HG02588 (cell line): ENCODE results near the gene RRN3.
"Not testable (repeated sequence)": the region's sequence is repeated elsewhere in the genome, so short reads cannot be mapped to it uniquely, and the experiment has no call there.

Experiments used
- ATAC-seq: cut with Tn5 transposase; IDR thresholded peaks from one replicate; pipeline ENCODE4 v1.9.1; 2021; ENCODE audit warnings: mild to moderate bottlenecking, moderate library complexity; ENCODE audit not compliant: unreplicated experiment

The RRN3 gene

DNA sequence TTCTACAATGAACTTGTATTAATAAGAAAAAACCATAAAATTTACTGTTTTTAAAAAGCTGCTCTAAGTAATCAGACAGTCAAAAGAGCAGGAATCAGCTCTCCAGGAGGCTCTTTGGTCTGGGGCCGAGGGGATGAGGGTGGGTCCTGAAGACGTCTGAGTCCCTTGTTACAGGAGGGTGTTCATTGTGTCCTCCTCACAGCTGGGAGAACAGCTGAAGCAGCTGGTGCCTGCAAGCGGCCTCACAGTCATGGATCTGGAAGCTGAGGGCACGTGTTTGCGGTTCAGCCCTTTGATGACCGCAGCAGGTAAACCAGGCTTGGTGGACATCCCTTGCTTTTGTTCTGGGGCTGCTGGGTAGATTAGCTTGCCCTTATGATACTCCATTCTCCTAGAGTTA lies 64.3 kb downstream of the RRN3 start:
- ATAC-seq: not testable (repeated sequence)

DNA sequence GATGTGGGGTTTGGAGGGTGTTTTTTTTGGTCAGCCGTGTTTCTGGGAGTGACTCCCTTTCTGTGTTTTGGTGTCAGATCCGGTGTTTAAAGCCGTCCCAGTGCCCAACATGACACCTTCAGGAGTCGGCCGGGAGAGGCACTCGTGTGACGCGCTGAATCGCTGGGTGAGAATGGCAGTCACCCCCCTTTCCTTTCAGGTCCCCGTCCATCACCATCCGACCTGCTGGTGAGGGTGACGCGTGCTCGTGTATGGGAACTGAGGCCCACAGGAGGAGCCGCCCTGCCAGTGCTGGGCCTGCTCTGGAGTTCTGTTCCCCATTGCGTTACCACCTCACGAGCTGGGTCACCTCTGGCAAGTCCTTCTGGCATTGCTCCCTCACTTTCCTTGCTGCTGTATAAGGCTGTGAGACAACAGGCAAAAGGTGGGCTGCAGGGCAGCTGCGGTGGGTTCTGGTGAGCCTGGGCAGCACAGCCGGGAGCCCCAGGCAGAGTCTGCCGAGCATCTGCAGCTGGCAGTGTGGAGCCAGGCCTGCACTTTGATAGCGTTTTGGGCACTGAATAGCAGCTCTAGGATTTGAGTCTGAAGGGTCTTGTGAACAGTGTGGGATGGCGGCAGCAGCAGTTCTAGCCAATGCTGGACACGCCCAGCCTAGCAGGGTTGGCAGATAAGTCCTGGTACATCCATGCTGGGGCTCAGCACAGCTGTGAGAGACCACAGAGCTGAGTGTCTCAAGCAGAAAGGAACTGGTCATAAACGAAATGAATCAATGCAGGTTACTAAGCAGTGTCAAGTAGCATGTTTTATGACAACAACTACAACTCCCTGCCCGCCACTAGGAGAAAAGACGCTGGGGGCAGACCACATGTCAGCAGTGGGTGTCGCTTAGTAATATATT lies 65.0 kb downstream of the RRN3 start:
- not testable (repeated sequence) for ATAC-seq

DNA sequence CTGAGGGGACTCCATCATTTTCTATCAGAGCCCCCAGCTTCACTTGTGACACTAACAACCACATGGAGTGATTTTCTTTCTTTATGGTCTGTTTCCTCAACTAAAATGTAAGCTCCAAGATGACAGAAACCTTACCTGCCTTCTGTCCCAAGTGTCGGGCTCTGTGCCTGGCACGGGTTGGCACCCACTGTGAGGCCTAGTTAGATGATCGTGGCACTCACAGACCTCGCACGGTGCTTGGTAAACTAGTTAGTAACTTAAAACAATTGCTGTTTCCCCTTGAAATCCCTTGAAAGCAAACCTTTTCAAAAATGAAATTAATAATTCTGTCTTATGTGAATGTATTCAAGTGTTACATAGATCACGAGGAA lies 65.7 kb downstream of the RRN3 start:
- ATAC-seq: not testable (repeated sequence)

DNA sequence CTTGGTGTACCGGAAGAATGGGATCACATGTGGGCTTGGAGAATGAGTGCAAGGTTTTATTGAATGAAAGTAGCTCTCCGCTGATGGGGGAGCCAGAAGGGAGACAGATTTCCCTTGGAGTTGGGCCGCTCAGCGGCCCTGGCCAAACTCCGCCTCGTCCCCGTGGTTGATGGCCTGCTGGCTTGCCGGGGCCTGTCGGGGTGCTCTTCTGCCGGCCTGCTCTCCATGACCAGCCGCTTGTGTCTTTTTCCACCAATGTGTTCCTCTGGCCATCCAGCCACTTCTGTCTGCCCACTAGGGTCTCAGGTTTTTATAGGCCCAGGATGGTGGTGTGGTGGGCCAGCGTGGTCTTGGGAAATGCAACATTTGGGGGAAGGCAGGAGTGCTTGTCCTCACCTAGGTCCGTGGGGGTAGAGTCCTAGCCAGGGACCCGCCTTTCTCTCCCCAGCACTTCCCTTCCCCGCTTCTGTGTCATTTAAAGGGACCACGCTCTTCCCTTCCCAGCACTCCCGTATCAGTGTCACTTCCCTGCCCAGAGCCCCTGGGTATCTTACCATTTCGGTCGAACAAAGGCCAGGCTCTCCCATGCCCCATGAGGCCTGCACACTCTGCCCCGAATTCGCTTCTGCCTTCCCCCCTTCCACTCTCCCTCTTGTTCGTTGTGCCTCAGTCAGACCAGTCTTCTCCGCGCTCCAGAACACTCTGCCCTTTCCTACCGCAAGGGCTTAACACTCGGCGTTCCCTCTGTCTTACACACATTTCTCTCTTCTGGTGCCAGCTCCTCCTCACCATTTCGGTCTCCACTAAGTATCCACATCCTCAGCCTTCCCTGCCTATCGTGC lies 66.3 kb downstream of the RRN3 start:
- not testable (repeated sequence) for ATAC-seq

DNA sequence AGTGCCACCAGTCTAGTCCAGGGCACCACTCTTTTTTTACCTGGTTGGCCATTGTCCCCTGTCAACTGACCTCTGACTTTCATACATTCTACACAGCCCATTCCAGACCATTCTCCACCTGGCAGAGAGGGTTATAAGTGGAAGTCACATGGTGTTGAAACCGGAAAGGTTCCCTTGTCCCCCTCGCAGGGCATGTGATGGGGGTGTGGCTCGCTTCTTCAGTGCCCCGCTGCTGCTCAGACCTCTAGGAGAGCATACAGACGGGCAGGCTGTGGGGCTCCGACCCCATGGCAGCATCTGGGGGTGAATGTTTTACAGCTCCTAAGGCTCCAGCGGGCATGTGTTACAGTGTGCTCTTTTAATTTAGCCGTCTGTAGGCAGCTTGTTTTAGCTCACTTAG lies 67.0 kb downstream of the RRN3 start:
- ATAC-seq: not testable (repeated sequence)

DNA sequence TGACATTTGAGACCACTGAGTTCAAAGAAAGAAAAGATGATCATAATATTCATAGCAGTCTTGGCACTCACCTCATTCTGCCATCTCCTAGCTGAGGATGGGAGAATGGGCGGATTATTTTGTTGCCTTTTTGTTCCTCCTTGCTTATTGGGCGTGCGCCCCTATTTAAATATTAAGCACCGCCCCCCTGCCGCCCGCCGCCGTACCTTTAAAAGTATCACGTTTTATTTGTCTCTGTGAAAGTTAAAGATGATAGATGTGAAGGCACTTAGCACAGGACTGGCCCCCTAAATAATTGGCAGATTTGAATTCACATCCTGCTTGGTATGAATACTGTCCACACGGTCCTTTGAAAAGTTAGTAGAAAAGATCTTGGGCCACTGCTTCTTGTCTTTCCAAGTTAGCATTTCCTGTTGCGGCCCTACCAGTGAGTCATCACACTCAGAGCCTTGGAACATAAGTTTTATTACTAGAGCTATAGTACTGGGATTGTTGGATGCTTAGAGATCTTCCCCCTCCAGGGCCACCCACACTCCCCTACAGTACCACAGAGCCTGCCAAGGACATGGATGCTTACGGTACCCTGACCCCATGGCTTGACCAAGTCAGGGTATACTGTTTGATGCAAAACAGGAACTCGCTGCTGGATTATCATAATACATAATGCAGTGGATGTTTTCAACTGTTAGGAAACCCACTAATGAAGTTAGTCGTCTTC lies 68.7 kb downstream of the RRN3 start:
- ATAC-seq: not testable (repeated sequence)

DNA sequence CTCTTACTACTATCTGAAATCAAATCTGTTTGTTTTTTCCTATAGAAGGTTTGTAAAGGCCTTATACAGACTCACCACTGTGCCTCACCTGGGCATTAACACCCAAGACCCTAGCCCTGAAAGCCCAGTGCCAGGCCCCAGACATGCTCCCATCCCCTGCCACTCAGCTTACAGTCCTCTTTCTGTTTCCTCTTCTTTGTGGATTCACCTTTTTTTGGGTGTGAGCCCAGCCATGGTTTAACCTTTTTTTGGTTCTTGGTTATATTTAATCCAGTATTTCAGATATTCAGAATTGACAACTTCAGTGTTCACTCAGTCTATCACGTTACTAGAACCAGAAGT lies 69.2 kb downstream of the RRN3 start:
- not testable (repeated sequence) for ATAC-seq

DNA sequence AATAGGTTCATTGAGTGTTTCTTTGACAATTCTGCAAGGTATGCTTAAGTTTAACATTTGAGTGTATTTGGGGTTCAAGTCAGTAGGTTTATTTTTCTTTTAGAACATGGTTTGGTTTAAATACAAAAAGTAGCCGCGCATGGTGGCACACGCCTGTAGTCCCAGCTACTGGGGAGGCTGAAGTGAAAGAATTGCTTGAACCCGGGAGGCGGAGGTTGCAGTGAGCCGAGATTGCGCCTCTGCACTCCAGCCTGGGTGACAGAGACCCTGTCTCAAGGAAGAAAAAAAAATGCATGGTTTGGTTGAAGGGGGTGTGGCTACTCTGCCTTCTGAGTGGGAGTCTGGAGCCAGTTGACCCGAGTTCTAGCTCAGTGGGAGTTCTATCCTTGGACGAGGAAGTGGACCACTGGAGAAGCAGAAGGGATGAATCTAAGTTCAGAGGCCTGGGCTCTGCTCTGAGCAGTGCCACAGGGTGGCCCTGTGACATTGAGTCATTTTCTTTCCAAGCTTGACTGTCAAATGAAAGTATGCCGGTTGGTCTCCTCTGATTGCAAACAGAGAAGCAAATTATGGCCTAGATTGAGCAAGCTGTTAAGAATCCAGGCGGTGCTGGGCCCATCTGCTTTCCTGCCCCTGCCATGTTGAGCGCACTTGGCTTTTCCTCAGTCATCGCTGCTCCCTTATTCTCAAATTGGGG lies 70.5 kb downstream of the RRN3 start:
- ATAC-seq: not testable (repeated sequence)

DNA sequence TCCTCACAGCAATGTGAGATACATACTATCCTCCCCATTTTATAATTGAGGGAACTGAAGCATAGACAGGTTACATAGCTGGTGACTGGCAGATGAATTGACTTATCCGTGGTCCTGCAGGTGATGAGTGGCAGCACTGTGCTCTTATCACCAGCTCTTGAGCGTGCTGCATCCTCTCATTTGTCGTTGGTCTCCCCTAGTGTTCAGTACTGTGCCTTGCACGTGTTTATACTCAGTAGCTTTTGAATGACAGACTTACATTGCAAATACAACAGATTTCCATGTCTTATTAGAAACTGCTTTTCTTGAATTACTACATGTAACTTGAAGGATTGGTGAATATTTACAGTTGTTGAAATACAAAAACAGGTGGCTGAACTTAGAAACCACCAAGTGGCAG lies 71.9 kb downstream of the RRN3 start:
- ATAC-seq: not testable (repeated sequence)

DNA sequence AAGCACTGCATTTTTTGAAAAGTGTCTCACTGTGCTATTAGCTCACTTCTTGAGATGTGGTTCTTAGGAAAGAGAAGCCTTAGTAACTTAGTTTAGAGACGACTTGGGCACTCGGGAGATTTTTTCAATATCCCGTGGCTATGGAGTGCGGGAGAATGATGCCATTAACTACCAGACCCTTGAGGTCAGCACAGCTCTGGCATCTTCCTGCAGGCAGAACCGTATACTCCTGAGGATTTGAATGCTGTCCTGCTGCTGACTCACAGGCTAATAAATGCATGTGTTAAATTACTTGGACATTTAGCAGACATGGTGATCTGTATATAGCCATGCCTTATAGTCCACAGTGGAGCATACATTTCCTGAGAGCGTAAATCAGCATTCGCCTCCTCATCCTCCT lies 72.6 kb downstream of the RRN3 start:
- not testable (repeated sequence) for ATAC-seq

DNA sequence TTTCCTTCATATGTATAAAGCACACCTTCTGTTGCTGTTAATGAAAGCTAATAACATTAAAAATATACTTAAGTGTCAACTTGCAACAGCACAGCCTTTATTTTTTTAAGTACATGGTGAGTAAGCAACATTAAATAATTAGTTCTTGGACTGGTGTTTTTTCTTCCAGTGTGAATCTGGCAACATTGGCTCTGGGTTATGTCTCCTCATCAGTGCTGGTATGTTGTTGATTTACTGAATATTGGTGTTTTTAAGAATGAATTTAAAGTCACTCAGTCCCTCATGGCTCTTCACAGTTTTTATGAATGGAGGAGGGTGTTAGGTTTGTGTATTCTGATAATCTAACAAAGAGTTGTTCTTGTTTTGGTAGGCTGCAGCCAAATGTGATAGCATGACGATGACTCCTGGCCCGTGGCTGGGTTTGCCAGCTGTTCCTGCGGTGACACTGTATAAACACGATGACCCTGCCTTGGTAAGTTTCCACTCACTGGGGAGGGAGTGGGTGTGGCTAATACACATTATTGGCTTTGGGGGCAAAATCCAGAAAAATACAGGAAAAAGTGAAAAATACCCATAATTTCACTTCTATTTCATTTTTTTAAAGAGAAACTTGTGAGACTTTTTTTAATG lies 77.0 kb downstream of the RRN3 start:
- not testable (repeated sequence) for ATAC-seq

DNA sequence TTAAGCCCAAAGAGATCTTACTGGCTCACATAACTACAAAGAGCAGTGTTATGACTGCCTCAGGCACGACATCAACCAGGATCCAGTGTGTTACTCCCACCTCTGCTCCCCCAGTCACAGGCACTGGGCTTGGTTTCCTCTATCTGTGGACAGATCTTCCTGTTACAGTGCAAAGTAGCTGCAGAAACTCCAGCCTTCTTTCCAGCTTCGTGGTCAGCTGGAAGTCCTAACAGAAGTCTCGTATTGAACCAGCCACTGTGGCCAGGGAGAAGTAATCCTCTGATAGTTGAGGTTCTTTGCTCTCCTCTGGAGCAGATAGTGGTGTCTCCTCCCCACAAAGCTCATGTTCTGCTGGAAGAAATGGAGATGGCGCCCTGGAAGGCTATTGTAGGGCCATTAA lies 77.7 kb downstream of the RRN3 start:
- not testable (repeated sequence) for ATAC-seq

DNA sequence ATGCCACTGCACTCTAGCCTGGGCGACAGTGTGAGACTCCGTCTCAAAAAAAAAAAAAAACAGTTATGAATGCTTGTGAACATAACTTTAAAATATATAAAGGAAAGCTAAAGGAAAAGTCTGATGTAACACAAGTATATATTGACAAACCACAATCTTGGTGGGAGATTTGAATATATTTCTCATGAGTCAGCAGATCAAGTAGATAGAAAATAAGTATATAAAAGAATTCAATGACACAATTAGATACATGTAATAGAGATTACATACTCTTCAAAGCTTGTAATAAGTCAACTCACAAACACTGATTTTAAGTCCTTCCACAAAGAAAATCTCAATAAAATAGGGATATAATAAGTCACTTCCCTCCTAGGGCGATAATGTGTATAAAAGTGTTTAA lies 78.4 kb downstream of the RRN3 start:
- ATAC-seq: not testable (repeated sequence)

DNA sequence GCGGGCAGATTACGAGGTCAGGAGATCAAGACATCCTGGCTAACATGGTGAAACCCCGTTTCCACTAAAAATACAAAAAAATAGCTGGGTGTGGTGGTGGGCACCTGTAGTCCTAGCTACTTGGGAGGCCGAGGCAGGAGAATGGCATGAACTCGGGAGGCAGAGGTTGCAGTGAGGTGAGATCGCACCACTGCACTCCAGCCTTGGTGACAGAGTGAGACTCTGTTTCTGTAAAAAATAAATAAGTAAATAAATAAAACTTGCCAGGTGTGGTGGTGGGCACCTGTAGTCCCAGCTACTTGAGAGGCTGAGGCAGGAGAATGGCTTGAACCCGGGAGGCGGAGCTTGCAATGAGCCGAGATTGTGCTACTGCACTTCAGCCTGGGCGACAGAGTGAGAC lies 81.1 kb downstream of the RRN3 start:
- not testable (repeated sequence) for ATAC-seq
